Tibial nerve (tissue), 4 donors: ENCODE measurements around the gene PAK1.

Experiments
- EP300 ChIP-seq, 2 donors: sonication (generic); formaldehyde crosslinking; IDR thresholded peaks; one replicate each; pipeline ENCODE4 v1.6.1; 2017; ENCODE audit warnings: antibody characterized with exemption in 2 of 2, mild to moderate bottlenecking in 1 of 2
- POLR2A ChIP-seq, 2 donors: fragments of 450-650 bp; IDR thresholded peaks; one replicate each; pipeline ENCODE4 v1.6.1; 2017; ENCODE audit warnings: antibody characterized with exemption in 2 of 2, mild to moderate bottlenecking in 2 of 2, moderate library complexity in 2 of 2
- TF ChIP-seq, protein P1 (sequence below), 5 experiments: fragments of 200-600 bp in 3 of 5; fragments of 450-650 bp in 2 of 5; sonication (generic) in 3 of 5; IDR thresholded peaks; one replicate each; pipeline ENCODE4 v1.5.1; 2016 to 2019; ENCODE audit warnings: antibody characterized with exemption in 5 of 5, mild to moderate bottlenecking in 3 of 5, moderate library complexity in 2 of 5

DNA sequence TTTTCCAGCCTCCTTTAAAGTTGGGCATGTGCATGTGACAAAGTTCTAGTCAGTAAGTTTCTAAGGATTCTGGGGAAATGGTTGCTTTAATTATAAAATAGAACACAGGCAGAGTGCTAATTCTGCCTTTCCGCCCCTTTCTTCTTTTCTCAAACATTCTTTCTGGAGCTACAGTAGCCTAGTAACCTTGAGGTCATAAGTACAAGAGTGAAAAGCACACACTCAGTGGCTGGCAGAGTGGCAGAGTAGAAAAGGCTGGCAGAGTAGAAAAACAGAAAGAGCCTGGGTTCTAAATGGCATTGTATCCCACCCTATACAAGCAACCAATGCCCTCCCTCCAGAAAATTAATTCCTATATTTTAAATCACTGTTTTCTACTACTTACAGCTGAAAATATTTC lies 51.2 kb downstream of the PAK1 start:
- no peak for TF ChIP-seq POLR2A (IDR thresholded peaks at IDR 0.05)
- TF ChIP-seq, protein P1, sequence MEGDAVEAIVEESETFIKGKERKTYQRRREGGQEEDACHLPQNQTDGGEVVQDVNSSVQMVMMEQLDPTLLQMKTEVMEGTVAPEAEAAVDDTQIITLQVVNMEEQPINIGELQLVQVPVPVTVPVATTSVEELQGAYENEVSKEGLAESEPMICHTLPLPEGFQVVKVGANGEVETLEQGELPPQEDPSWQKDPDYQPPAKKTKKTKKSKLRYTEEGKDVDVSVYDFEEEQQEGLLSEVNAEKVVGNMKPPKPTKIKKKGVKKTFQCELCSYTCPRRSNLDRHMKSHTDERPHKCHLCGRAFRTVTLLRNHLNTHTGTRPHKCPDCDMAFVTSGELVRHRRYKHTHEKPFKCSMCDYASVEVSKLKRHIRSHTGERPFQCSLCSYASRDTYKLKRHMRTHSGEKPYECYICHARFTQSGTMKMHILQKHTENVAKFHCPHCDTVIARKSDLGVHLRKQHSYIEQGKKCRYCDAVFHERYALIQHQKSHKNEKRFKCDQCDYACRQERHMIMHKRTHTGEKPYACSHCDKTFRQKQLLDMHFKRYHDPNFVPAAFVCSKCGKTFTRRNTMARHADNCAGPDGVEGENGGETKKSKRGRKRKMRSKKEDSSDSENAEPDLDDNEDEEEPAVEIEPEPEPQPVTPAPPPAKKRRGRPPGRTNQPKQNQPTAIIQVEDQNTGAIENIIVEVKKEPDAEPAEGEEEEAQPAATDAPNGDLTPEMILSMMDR (IDR thresholded peaks at IDR 0.05): no peak
- no peak for TF ChIP-seq EP300 (IDR thresholded peaks at IDR 0.05)
